HK-2 (cell line): ENCODE data around the gene GATA6.
A peak's percentile ranks its signal among the peaks of the same experiment; 100 is the strongest.

ENCODE experiments used
- DNase-seq: peaks from one replicate; pipeline ENCODE4 v3.0.0-alpha.2; 2018; ENCODE audit not compliant: unreplicated experiment

Gene GATA6

GRCh38 chr18:22243513-22243912 lies 74.1 kb downstream of the GATA6 start:
- no peak for DNase-seq

GRCh38 chr18:22250026-22250425 lies 80.6 kb downstream of the GATA6 start:
- no peak for DNase-seq

- DNase-seq: peak; percentile 6
These were observed 81.2 kb downstream of the GATA6 start for GRCh38 chr18:22250591-22250996.
